Measurements from ENCODE around the gene CCDC9B. TPM values are rescaled to one million over a fixed set of nuclear protein-coding genes. Genes with fewer than 3 reads are reported as not detected.
A peak's percentile ranks its signal among the peaks of the same experiment; 100 is the strongest.

Gene CCDC9B
- total and polyA plus RNA-seq, 2 of the 4 experiments (the other 2 are of a cell fraction), result 19.7 to 30.9 TPM

DNA sequence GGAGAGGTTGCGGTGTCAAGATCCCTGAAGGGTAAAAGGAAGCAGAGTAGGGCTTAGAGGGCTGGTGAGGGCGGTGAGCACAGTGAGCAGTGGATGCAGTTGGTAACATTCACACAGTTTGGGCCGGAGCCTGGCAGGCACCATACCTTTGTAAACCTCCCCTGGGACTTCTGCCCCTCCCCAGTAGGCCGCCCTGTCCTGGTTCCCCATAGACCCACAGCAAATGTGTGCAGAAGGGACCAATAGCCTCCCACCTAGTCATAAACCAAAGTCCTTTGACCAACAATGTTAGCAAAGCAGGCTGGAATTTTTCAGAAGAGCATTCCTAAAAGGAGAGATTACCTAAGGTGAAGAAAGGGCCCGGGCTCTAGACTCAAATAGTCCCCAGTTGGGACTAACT lies 8.4 kb upstream of the CCDC9B start:
- WGBS, 2 experiments (ENCODE audit: extremely low coverage in 2 of 2, insufficient read length in 1 of 2), result no CpG with 5 or more reads among the region's 5 CpGs
- H3K18ac ChIP-seq (ENCODE audit: low read depth, low read length), result no peak overlapping the region
- H2BK120ac ChIP-seq (ENCODE audit: low read depth, low read length), result no peak overlapping the region
- H3K9me1 ChIP-seq (ENCODE audit: insufficient read depth, low read length), result peaks cover under 1% of the 10 kb centered on the region; the same call in 1 of the 2 replicates
- ATAC-seq (ENCODE audit: low read depth) (no peak), DNase-seq (no peak)
- no peak overlapping the region for H2BK5ac ChIP-seq (ENCODE audit: low read depth, low read length, poor library complexity, severe bottlenecking)
- H4K5ac ChIP-seq (ENCODE audit: low read depth, low read length), result no peak overlapping the region
- no peak overlapping the region for H3K23ac ChIP-seq (ENCODE audit: low read depth, low read length)
- no peak for TF ChIP-seq MAZ (IDR thresholded peaks at IDR 0.05; ENCODE audit: borderline replicate concordance, low read depth, low read length)
- no peak for TF ChIP-seq BHLHE40 (IDR thresholded peaks at IDR 0.05; ENCODE audit: low read depth, low read length)
- no peak for TF ChIP-seq RAD21 (IDR thresholded peaks at IDR 0.05; ENCODE audit: low read length)
- TF ChIP-seq, protein P1, sequence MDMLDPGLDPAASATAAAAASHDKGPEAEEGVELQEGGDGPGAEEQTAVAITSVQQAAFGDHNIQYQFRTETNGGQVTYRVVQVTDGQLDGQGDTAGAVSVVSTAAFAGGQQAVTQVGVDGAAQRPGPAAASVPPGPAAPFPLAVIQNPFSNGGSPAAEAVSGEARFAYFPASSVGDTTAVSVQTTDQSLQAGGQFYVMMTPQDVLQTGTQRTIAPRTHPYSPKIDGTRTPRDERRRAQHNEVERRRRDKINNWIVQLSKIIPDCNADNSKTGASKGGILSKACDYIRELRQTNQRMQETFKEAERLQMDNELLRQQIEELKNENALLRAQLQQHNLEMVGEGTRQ (IDR thresholded peaks at IDR 0.05; ENCODE audit: low read depth, low read length), result no peak
- TF ChIP-seq MAFK (IDR thresholded peaks at IDR 0.05; ENCODE audit: low read depth, low read length), result no peak
- no peak for TF ChIP-seq ELK1 (IDR thresholded peaks at IDR 0.05; ENCODE audit: borderline replicate concordance, low read depth, low read length)
- no peak for TF ChIP-seq RCOR1 (IDR thresholded peaks at IDR 0.05; ENCODE audit: insufficient replicate concordance, low read length)
- no peak for TF ChIP-seq CHD1 (IDR thresholded peaks at IDR 0.05; ENCODE audit: low read depth, low read length)
- no peak for TF ChIP-seq RFX5 (IDR thresholded peaks at IDR 0.05; ENCODE audit: low read depth, low read length)
- no peak for TF ChIP-seq MXI1 (IDR thresholded peaks at IDR 0.05; ENCODE audit: borderline replicate concordance, low read depth, low read length)
- TF ChIP-seq NFE2L2 (IDR thresholded peaks at IDR 0.05; ENCODE audit: low read depth, low read length), result no peak
- TF ChIP-seq SMC3 (IDR thresholded peaks at IDR 0.05; ENCODE audit: low read depth, low read length), result no peak
- TF ChIP-seq FOS (IDR thresholded peaks at IDR 0.05; ENCODE audit: low read depth, low read length), result no peak
- TF ChIP-seq, protein P2, sequence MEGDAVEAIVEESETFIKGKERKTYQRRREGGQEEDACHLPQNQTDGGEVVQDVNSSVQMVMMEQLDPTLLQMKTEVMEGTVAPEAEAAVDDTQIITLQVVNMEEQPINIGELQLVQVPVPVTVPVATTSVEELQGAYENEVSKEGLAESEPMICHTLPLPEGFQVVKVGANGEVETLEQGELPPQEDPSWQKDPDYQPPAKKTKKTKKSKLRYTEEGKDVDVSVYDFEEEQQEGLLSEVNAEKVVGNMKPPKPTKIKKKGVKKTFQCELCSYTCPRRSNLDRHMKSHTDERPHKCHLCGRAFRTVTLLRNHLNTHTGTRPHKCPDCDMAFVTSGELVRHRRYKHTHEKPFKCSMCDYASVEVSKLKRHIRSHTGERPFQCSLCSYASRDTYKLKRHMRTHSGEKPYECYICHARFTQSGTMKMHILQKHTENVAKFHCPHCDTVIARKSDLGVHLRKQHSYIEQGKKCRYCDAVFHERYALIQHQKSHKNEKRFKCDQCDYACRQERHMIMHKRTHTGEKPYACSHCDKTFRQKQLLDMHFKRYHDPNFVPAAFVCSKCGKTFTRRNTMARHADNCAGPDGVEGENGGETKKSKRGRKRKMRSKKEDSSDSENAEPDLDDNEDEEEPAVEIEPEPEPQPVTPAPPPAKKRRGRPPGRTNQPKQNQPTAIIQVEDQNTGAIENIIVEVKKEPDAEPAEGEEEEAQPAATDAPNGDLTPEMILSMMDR (conservative IDR thresholded peaks at IDR 0.05; ENCODE audit: low read depth, low read length), result no peak
- TF ChIP-seq CEBPB (IDR thresholded peaks at IDR 0.05; ENCODE audit: low read depth, low read length), result no peak
- no peak for TF ChIP-seq POLR2A (IDR thresholded peaks at IDR 0.05; ENCODE audit: low read depth, low read length)
- no peak overlapping the region for H3K56ac ChIP-seq (ENCODE audit: extremely low read depth, insufficient read depth, low read length)
- peaks cover 6% of the 10 kb centered on the region for H3K4me1 ChIP-seq (ENCODE audit: control insufficient read depth, insufficient read depth, low read length)
- H3K36me3 ChIP-seq (ENCODE audit: control insufficient read depth, insufficient read depth, low read length), result no peaks in the 10 kb centered on the region
- H2AFZ ChIP-seq (replicated peaks; ENCODE audit: low read length, poor library complexity), result peak overlapping the region; percentile 14
- H4K8ac ChIP-seq (ENCODE audit: low read depth in 2 of 2, low read length in 2 of 2), result no peak overlapping the region
- no peak overlapping the region for H2BK15ac ChIP-seq (ENCODE audit: low read depth, low read length)
- H3K9me3 ChIP-seq (ENCODE audit: control insufficient read depth, insufficient read depth, low read length), result no peaks in the 10 kb centered on the region
- no peaks in the 10 kb centered on the region for H4K20me1 ChIP-seq (ENCODE audit: insufficient read depth, low read length)
- dilution Hi-C loops (cut with HindIII; ENCODE audit: low sequenced_read_pairs, unreplicated experiment) (no loop called here), in situ Hi-C loops (cut with MboI; ENCODE audit: low sequenced_read_pairs) (no loop called here), intact Hi-C loops (cut with micrococcal nuclease) (no loop called here)
- no TSS peak for BruUV-seq (replicated peaks)
- no peak overlapping the region for H4K91ac ChIP-seq (ENCODE audit: insufficient read depth, low read depth, low read length)
- H3K27me3 ChIP-seq (ENCODE audit: control insufficient read depth, insufficient read depth, low read length), result peaks cover 16% of the 10 kb centered on the region
- H3K4ac ChIP-seq (ENCODE audit: low read depth, low read length), result no peak overlapping the region
- H3K27ac ChIP-seq (ENCODE audit: insufficient read depth, low read length), result no peak overlapping the region
- H3K79me1 ChIP-seq (ENCODE audit: low read depth in 1 of 2, low read length in 2 of 2), result no peaks in the 10 kb centered on the region
- H3K9ac ChIP-seq (ENCODE audit: low read depth, low read length), result no peak overlapping the region
- H3K4me3 ChIP-seq (ENCODE audit: insufficient read depth, low read depth, low read length), result no peak overlapping the region
- H2AK9ac ChIP-seq (replicated peaks; ENCODE audit: low read depth, low read length, poor library complexity), result no peak overlapping the region
- no peak overlapping the region for H3K4me2 ChIP-seq (ENCODE audit: low read depth, low read length)
- POLR2A ChIA-PET (ENCODE audit: unreplicated experiment), result no interaction called here
- H2AK5ac ChIP-seq (ENCODE audit: low read depth, low read length), result no peak overlapping the region
- H2BK20ac ChIP-seq (ENCODE audit: low read depth, low read length), result no peak overlapping the region
- CTCF ChIA-PET, result no interaction called here
- H3K14ac ChIP-seq (replicated peaks; ENCODE audit: low read depth, low read length), result no peak overlapping the region

Measured in IMR-90 (cell line).